Right ventricle myocardium superior (tissue), 1 donor: ENCODE data around the gene LIMD2. TPM values are rescaled to one million over a fixed set of nuclear protein-coding genes. Genes with fewer than 3 reads are reported as not detected.

Experiments used
- ATAC-seq: fragments of 200-7000 bp; cut with Tn5 transposase; one replicate; pipeline ENCODE4 v1.9.1; 2020; ENCODE audit warnings: mild to moderate bottlenecking; ENCODE audit not compliant: poor library complexity
- DNase-seq: peaks from one replicate; pipeline ENCODE4 v3.0.0-alpha.2; 2020
- intact Hi-C: fragments of 100-400 bp; cut with DNase I; formaldehyde crosslinking; loops from one replicate; pipeline ENCODE4 v1.11.2; 2022
- total RNA-seq: library from RNA; stranded (reverse); fragmentation: NEBNext Ultra II Directional; extraction: Animal tissue kit (Norgen Biotek cat#: 25700); gene quantifications from one replicate; pipeline ENCODE4 v1.2.1, GENCODE V29; 2021
- donor health status: DM: no; HTN: yes; CAD: no; lungs with severe emphysema.

LIMD2 gene
- total RNA-seq, 1 donor from 2014 or later = 2.4 TPM

DNA sequence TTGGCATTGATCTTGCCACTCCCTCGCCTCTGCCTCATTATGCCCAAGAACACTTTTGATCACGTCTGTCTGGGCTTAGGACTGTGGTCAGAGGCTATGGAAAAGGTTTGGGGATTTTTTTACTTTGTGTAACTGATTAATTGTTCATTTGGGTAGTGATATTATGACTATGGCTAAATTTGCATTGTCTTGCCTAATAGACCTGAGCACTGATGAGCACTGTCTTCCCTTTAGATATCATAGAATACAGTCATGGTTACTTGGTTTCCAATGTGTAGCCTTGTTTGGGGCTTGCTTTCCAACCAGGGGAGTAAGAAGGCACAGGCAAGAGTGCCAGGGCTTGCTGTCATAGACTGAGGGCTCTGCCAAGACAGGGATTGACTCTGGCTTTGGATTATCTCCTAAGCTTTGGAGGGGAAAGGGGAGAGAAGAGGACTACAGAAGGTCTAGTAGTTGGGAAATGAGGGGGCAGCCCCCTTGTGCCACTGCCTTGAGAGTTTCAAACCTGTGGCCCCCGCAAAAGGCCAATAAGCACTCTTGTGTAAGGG lies 13.7 kb downstream of the LIMD2 start:
- intact Hi-C loops = no loop called here
- ATAC-seq = no peak
- DNase-seq = no peak

DNA sequence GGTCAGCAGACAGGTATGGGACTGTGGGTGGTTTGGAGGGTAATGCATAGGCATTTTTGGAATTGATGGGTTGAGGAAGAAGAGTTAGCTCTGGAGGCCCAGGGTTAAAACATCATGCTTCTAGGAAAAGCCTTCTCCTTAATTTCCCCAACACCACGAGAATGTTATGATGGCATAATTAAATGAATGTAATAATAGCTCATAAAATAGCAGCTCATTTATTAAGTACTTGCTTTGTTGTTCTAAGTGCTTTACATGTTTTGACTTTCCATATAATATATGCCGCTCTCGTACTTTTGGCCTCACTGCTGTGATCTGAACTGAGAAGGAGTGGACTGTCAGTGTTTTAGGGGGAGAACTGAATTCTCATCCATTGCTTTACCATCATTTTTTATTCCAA lies 14.3 kb downstream of the LIMD2 start:
- no peak for ATAC-seq
- intact Hi-C loops = no loop called here
- no peak for DNase-seq

DNA sequence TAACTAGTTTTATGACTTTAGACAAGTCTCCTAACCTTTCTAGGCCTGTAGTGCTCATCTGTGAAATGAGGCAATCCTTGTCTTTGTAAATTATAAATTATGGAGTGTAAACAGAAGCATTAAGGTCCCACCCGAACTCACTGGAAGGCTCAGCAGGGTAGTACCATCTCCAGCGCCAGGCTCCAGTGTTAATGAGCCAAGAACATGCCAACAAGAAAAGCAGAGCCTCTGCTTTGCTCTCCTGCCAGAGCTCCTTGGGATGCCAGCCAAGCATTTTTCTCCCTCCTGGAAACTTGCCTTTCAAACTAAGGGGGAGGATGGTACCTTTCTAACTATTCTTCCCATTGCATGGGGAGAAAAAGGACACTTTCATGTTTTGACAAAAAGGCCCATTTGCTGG lies 14.9 kb downstream of the LIMD2 start:
- intact Hi-C loops = no loop called here
- ATAC-seq (peak; percentile 57), DNase-seq (no peak)

- intact Hi-C loops = no loop called here
- no peak for DNase-seq
- no peak for ATAC-seq
Observed at GRCh38 chr17:63682981-63683380, 16.9 kb downstream of the LIMD2 start.

GRCh38 chr17:63682441-63682840 lies 17.5 kb downstream of the LIMD2 start:
- ATAC-seq (no peak), DNase-seq (no peak)
- intact Hi-C loops = no loop called here

DNA sequence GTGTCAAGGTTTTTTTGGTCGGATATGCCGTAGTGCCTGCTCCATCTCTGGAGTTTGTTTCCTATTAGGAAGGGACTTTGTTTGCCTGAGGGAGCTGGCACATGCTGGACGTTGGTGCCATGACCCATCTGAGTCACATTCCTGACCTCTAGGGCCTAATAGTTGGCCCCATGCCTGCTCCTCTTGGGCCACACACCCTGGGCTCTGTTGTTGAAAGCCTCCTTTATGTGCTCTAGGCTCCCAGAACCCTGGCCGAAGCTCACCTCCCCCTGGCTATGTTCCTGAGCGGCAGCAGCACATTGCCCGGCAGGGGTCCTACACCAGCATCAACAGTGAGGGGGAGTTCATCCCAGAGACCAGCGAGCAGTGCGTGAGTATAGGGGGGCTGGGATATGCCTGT lies 18.4 kb downstream of the LIMD2 start:
- DNase-seq (no peak), ATAC-seq (peak; percentile 26)
- intact Hi-C loops = no loop called here

DNA sequence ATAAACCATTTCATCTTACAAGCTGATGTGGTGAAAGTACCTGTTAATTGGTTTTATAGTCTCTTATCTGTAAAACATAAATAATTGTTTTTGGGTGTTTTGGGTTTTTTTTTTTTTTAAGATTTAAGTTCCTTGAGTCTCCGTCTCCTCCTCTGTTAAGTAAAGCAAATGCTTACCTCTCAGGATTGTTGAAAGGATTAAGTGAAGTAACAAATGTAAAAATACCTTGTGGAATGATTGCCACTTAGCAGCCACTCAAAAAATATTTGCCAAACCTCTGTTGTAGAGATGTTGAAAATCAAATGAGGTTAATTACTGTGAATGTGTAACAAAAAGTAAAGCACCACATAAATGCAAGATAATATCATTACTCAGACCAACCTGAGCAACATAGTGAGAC lies 19.2 kb downstream of the LIMD2 start:
- ATAC-seq = no peak
- intact Hi-C loops = no loop called here
- DNase-seq = no peak

DNA sequence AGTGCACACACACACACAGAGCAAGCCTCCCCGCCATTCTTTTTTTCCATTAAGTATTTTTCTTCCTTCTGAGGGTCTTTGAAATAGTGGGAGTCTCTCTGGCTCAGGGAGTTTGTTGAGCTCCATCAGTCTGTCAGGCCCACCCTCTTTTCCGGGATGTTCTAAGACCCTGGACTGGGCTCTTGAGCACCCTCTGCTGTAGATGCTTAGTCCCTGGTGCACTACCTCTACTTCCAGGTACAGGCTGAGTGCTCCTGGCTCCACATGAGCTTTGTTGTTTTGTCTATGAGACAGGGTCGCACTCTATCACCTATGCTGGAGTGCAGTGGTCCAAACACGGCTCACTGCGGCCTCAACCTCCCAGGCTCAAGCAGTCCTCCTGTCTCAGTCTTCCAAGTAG lies 20.7 kb downstream of the LIMD2 start:
- intact Hi-C loops = no loop called here
- DNase-seq (no peak), ATAC-seq (no peak)

DNA sequence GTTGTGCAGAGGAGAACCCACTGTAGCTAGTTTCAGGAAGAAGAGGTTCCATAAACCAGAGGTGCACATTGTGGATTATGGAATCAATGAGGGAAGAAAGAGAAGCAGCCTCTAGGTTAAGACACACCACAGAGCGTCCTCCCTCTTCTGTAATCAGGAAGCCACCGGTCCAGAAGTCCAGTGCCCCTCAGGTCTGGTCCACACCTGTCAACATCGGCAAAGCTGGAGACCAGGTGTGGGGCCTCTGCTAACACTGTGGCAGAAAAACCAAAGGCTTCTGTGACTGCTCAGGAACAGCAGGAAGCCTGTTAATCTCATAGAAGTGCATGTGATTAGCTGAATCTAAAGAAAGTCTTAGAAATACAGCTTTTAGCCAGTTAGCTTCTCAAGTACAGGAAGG lies 23.3 kb downstream of the LIMD2 start:
- intact Hi-C loops = no loop called here
- no peak for DNase-seq
- ATAC-seq = no peak

- intact Hi-C loops = no loop called here
- ATAC-seq = peak; percentile 93
- peak; percentile 78 for DNase-seq
Observed at GRCh38 chr17:63675607-63676546, 24.0 kb downstream of the LIMD2 start.

DNA sequence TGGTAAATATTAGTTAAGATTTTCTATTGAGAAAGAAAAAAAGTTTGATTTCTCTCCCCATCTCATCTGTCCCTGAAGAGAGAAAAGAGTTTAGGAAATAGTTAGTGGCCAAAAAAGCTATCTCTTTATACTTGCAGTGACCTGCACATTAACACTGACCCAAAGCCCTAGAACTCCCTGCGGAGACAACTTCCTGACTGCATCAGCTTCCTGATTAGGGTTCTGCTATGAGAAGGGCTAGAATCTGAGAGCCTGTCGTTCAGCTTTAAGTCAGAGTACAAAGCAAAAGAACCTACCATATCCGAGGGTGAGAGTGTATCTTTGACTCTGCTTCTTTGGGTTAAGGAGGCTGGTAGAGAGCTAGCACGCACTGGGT lies 24.7 kb downstream of the LIMD2 start:
- DNase-seq (no peak), ATAC-seq (peak; percentile 78)
- intact Hi-C loops = no loop called here

DNA sequence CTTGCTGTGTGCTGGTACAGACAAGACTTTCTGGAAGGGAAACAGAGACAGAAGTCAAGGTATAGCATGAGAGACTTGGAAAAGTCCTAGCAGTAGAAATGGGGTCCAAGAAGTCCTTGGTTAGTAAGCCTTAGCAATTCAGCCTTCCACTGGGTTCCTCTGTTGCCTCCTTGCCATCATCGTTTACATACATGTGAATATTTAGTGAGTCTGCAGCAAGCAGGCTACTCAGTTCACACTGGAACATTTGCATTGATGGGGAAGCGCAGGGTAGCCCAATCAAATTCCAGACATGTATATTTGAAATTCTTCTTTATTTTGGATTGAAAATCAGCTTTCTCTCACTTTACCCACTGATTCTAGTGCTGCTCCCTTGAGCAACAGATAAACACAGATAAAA lies 27.1 kb downstream of the LIMD2 start:
- DNase-seq (no peak), ATAC-seq (no peak)
- intact Hi-C loops = no loop called here

GRCh38 chr17:63665527-63666214 lies 34.3 kb downstream of the LIMD2 start:
- ATAC-seq = peak; percentile 71
- no peak for DNase-seq
- intact Hi-C loops = no loop called here

DNA sequence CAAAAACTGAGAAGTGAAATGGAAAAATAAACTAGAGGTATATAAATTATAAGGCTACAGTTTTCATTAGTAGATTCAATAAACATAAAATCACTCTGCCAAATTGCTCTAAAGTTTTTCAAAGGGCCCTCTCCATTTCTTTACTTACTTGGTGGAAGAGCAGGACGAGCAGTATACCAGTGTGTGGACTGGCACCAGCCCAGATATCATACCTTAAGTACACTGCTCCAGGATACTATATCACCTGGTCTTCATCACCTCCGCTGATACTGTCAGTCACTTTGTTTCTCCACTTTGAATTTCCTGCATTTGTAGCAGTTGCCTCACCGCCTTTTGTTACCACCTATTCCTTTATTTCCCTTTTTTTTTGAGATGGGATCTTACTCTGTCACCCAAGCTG lies 40.1 kb downstream of the LIMD2 start:
- intact Hi-C loops = no loop called here
- ATAC-seq = no peak
- no peak for DNase-seq

- intact Hi-C loops = no loop called here
- DNase-seq = no peak
Observed at GRCh38 chr17:63658366-63658765, 41.6 kb downstream of the LIMD2 start.

DNA sequence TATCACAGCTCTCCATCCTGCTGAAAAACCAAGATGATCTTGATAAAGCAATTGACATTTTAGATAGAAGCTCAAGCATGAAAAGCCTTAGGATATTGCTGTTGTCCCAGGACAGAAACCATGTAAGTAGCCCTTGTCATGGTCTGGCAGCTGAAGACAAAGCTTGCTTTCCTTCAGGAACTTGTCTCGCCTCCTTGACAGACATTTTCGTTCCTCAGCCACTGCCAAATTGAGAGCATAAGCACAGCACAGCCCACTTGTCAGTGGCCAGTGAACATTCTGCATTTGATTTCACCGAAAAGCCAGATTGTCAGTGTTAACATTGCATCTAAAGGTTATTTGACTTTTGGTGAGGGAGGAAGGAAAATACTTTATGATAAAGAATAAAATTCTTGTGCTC lies 42.1 kb downstream of the LIMD2 start:
- intact Hi-C loops = no loop called here
- DNase-seq (no peak), ATAC-seq (no peak)

More at GRCh38 chr17:63658366-63658765, 41.6 kb downstream of the LIMD2 start:
- no peak for ATAC-seq

GRCh38 chr17:63653050-63653449 lies 46.9 kb downstream of the LIMD2 start:
- ATAC-seq (peak; percentile 68), DNase-seq (no peak)
- intact Hi-C loops = no loop called here

DNA sequence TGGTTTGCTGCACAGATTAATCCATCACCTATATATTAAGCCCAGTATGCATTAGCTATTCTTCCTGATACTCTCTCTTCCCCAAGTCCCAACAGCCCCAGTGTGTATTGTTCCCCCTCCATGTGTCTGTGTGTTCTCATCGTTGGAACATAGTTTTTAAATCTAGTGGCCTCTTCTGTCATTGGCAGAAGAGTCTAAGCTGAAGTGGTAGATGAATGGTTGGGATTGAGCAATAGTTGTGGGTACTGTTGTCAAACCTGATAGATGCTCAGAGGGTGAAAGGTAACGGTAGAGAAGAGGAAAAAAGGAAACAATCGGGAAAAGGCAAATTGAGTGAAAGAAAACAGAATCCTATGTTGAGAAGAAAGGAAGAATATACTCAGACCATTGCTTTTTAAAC lies 47.8 kb downstream of the LIMD2 start:
- no peak for DNase-seq
- intact Hi-C loops = no loop called here
- ATAC-seq = peak; percentile 73

DNA sequence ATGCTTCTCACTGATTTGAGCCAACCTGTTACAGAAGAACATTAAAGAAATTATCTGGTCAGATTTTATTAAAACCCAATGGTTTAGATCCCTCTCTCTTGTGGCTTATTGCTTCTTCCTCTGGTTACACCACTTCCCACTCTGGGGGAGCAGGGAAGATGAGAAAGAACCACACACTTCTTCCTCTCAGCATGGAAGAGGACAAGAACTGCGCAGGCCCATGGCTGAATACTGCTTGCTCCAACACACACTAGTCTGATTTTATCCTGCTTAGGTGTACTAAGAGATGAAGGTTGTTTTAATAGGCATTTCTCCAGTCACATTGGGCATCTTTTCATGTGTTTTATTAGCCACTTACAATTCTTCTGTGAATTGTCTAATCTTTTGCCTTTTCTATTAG lies 50.1 kb downstream of the LIMD2 start:
- ATAC-seq (no peak), DNase-seq (no peak)
- intact Hi-C loops = no loop called here

DNA sequence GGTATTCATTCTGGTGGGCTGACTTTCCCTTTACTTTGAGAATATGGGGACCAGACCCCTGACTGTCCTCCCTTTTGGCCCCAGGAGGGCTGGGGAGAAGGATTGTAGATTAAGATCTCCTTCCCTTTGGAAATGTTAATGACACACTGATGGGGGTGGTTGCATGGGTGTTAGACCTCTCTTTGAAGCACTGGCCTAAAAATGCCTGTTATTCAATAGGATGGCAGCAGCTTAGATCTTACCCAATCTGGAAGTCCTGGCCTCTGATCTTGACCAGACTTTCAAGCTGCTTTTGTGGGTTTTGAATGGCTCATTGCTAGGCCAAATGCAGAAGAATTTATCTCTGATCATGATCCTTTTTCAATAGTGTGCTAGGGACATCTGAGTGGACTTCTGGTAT lies 52.0 kb downstream of the LIMD2 start:
- DNase-seq = no peak
- intact Hi-C loops = no loop called here
- no peak for ATAC-seq
